ENCODE measurements around the gene FAHD1.

FAHD1 gene

GRCh38 chr16:1787056-1787321, 40.0 kb upstream of the FAHD1 start:
- no peak for TF ChIP-seq CTCF (IDR thresholded peaks at IDR 0.05; ENCODE audit: low read depth, low read length)
- no peak overlapping the region for H3K4me3 ChIP-seq (ENCODE audit: low read depth, low read length)

GRCh38 chr16:1787322-1788094, 39.5 kb upstream of the FAHD1 start:
- no peak overlapping the region for H3K4me3 ChIP-seq (ENCODE audit: low read depth, low read length)
- no peak for TF ChIP-seq CTCF (IDR thresholded peaks at IDR 0.05; ENCODE audit: low read depth, low read length)

- H3K4me3 ChIP-seq (ENCODE audit: low read depth, low read length), result no peak overlapping the region
- no peak for TF ChIP-seq CTCF (IDR thresholded peaks at IDR 0.05; ENCODE audit: low read depth, low read length)
Measured at GRCh38 chr16:1788095-1788707, 38.8 kb upstream of the FAHD1 start.

- no peak overlapping the region for H3K4me3 ChIP-seq (ENCODE audit: low read depth, low read length)
- TF ChIP-seq CTCF (IDR thresholded peaks at IDR 0.05; ENCODE audit: low read depth, low read length), result no peak
Measured at GRCh38 chr16:1788708-1789100, 38.3 kb upstream of the FAHD1 start.

- TF ChIP-seq CTCF (IDR thresholded peaks at IDR 0.05; ENCODE audit: low read depth, low read length), result no peak
- H3K4me3 ChIP-seq (ENCODE audit: low read depth, low read length), result no peak overlapping the region
Measured at GRCh38 chr16:1789643-1790045, 37.4 kb upstream of the FAHD1 start.

GRCh38 chr16:1790261-1790610, 36.8 kb upstream of the FAHD1 start:
- H3K4me3 ChIP-seq (ENCODE audit: low read depth, low read length), result no peak overlapping the region
- TF ChIP-seq CTCF (IDR thresholded peaks at IDR 0.05; ENCODE audit: low read depth, low read length), result no peak

GRCh38 chr16:1790611-1791255, 36.3 kb upstream of the FAHD1 start:
- no peak for TF ChIP-seq CTCF (IDR thresholded peaks at IDR 0.05; ENCODE audit: low read depth, low read length)

More at GRCh38 chr16:1790611-1791255, 36.3 kb upstream of the FAHD1 start:
- H3K4me3 ChIP-seq (ENCODE audit: low read depth, low read length), result no peak overlapping the region

Measured in WI38 (cell line).